ENCODE data around the gene PRKAR1B.

DNA sequence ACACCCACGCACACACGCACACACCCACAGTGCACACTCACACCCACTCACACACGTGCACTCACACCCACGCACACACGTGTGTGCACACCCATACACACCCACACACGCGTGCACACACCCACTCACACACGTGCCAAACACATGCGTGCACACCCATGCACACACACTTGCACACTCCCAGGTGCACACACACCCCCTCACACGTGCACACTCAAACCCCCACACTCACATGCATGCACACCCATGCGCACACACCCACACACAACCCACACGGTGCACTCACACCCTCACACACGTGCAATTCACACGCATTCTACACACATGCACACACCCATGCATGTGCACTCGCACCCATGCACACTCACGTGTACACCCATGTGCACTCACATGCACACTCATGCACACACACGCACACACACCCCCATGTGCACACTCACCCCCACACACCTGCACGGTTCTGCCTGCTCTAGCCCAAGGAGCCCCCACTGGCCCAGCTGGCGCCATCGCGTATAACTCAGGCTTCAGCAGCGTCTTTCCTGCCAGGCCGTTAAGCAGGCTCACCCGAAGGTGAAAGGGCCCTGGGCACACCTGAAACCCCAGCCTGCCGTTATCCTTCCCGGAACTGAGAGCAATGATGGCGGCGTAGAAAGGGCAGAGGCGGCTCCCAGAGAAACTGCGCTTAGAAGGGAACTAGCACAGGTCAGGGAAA lies 143.5 kb downstream of the PRKAR1B start:
- TF ChIP-seq, protein P1, sequence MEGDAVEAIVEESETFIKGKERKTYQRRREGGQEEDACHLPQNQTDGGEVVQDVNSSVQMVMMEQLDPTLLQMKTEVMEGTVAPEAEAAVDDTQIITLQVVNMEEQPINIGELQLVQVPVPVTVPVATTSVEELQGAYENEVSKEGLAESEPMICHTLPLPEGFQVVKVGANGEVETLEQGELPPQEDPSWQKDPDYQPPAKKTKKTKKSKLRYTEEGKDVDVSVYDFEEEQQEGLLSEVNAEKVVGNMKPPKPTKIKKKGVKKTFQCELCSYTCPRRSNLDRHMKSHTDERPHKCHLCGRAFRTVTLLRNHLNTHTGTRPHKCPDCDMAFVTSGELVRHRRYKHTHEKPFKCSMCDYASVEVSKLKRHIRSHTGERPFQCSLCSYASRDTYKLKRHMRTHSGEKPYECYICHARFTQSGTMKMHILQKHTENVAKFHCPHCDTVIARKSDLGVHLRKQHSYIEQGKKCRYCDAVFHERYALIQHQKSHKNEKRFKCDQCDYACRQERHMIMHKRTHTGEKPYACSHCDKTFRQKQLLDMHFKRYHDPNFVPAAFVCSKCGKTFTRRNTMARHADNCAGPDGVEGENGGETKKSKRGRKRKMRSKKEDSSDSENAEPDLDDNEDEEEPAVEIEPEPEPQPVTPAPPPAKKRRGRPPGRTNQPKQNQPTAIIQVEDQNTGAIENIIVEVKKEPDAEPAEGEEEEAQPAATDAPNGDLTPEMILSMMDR (IDR thresholded peaks at IDR 0.05) = no peak
- no peak for TF ChIP-seq POLR2A (IDR thresholded peaks at IDR 0.05)

All from thyroid gland (tissue), 4 donors.